Prostate gland (tissue), 2 donors: Measurements from ENCODE around the gene ARL14EPL. TPM values are rescaled to one million over a fixed set of nuclear protein-coding genes. Genes with fewer than 3 reads are reported as not detected.

Experiments used
- total RNA-seq, 2 donors: library from RNA; depleted of rRNA; stranded (reverse); fragments of >200 nt; gene quantifications; one replicate each; pipeline ENCODE4 v1.1.0, GENCODE V29; 2016

Gene ARL14EPL
- total RNA-seq, 2 donors from 2014 or later: not detected

Other genes starting within 250 kb of the ARL14EPL start
- 10 to 100 TPM; 20.0 to 29.8 TPM for gene CDO1, start 215.8 kb upstream of the ARL14EPL start, total RNA-seq
- 10 to 100 TPM; 29.6 to 67.6 TPM for gene ATG12, start 190.9 kb upstream of the ARL14EPL start, total RNA-seq
- gene AP3S1, start 190.5 kb upstream of the ARL14EPL start, total RNA-seq: 100 to 1,000 TPM in 1 of 2 donors, 10 to 100 TPM in 1; 32.0 to 163 TPM
- not detected for gene LVRN, start 70.0 kb upstream of the ARL14EPL start, total RNA-seq
- 10 to 100 TPM; 26.6 to 27.9 TPM for gene COMMD10, start 52.6 kb downstream of the ARL14EPL start, total RNA-seq